ENCODE results near the gene AEBP2.
"Not testable (repeated sequence)": the region's sequence is repeated elsewhere in the genome, so short reads cannot be mapped to it uniquely, and the experiment has no call there.

Gene AEBP2

DNA sequence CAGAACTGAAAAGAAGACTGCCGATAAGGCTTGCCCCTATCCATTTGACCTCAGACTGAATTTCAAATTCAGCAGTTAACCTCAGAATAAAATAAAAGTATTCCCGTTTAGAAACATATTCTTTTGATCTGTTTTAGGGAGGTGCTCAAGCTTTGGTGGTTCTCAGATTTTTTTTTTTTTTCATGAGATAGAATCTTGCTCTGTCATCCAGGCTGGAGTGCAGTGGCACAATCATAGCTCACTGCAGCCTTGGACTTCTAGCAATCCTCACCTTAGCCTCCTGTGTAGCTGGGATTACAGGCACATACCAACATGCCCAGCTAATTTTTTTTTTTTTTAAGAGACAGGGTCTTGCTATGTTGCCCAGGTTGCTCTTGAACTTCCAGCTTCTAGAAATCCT is 15.5 kb downstream of the AEBP2 start:
- no peak for DNase-seq (ENCODE audit: low read depth)

DNA sequence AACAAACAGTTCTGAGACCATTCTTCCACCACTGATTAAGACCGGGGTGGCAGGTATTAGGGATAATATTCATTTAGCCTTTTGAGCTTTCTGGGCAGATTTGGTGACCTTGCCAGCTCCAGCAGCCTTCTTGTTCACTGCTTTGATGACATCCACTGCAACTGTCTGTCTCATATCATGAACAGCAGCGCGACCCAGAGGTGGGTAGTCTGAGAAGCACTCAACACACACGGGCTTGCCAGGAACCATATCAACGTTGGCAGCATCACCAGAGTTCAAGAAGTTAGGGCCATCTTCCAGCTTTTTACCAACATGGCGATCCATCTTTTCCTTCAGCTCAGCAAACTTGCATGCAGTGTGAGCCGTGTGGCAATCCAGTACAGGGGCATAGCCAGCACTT is 16.9 kb downstream of the AEBP2 start:
- DNase-seq (ENCODE audit: low read depth), result no peak

DNA sequence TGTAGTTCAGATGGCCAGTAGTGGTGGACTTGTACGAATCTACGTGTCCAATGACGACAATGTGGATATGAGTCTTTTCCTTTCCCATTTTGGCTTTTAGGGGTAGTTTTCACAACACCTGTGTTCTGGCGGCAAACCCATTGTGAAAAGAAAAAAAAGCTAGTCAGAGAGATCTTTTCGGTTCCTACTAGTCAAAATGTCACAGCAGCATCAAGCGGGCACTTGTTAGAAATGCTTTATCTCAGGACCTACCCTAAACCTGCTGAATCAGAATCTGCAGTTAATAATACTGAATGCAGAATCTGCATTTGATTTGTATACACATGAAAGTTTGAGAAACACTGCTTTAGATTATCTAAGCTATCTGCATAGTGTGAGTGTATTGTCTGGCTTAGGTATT is 18.3 kb downstream of the AEBP2 start:
- no peak for DNase-seq (ENCODE audit: low read depth)

DNA sequence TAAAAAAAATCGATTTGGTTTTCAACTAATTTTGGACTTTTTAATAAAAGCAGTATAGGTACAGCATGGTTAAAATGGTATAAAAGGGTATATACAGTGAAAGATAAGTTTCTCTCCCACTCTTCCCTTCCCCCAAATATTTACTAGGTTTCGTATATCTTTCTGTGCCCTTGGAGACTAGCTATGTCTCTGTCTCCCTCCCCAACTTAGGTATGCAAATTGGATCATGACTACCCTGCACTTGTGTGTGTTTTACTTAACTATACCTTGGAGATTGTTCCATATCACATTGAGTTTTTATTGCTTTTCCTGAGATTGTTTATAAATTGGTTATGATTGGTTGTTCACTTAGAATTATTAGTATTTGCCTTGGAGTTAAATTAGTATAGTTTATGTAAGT is 19.4 kb downstream of the AEBP2 start:
- DNase-seq (ENCODE audit: low read depth), result no peak

DNA sequence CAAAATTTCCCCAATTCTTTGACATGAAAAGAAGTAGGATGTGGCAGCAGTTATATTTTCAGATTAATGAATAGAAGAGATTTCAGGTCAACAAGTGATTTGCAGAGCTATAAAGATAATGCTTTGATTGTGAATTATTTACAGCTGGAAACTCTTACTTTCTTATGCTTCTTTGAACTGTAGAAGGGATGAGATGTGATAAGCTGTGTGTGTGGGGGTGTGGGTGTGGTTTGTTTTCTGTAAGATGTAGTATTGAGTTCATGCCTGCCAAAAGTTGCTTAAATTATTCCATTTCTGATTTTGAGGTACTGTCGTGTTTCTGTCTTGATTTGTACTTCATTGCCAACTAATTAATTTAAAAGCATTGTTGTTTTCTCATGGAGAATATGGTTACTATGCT is 22.7 kb downstream of the AEBP2 start:
- no peak for DNase-seq (ENCODE audit: low read depth)

DNA sequence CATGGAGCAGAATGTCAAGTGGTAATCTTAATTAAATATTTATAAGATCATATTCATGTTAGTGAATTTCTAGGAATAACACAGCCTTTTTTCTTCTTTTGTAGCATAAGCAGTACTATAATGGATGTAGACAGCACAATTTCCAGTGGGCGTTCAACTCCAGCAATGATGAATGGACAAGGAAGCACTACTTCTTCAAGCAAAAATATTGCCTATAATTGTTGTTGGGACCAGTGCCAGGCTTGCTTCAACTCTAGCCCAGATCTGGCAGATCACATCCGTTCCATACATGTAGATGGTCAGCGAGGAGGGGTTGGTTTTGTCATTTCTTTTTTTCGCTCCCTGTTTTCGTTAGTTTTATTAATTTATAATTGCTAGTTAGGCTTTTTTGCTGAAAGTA is 23.1 kb downstream of the AEBP2 start:
- no peak for DNase-seq (ENCODE audit: low read depth)

DNA sequence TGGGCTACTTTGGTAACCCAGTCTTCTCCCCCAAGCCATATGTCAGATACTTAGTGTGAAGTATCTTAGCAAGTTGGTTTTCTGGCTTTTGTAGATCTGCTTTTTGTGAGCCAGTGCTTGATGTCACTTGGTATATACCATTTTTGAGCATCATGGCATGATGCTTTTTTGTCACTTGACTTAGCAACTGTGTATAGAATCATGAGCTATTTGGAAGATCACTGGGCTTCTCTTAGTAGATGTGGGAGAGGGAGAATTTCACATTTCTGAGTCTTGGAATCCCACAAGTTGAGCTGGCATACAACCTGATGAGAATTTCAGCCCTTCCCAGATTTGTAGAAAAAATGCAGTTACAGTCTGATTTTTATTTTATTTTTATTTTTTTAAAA is 24.9 kb downstream of the AEBP2 start:
- DNase-seq (ENCODE audit: low read depth), result no peak

DNA sequence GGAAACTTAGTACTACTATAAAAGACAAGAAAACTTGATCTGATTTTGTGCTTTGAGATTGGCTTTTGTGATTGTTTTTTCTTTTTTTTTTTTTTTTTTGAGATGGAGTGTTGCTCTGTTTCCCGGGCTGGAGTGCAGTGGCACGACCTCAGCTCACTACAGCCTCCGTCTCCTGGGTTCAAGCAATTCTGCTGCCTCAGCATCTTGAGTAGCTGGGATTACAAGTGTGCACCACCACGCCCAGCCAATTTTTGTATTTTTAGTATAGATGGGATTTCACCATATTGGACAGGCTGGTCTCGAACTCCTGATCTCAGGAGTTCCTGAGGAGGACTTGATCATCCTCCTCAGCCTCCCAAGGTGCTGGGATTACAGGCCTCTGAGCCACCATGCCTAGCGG is 26.4 kb downstream of the AEBP2 start:
- no peak for DNase-seq (ENCODE audit: low read depth)

DNA sequence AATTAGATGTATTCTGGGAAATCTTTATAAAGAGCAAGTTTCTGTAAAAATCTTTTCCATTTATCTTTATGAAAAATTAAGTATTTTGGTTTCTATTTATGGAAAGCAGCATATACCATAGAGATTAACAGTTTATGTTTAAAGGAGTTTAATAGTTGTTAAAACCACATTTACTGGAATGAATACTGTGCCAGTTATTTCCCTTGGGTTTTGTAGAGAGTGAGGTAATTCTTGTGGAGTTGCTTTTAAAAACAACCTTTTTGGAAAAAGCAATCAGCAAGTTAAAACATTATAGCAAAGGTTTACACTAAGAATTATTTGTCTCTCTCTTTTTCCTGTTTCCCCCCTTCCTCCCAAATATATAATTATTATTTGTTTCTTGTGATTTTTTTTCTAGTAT is 34.9 kb downstream of the AEBP2 start:
- no peak for DNase-seq (ENCODE audit: low read depth)

DNA sequence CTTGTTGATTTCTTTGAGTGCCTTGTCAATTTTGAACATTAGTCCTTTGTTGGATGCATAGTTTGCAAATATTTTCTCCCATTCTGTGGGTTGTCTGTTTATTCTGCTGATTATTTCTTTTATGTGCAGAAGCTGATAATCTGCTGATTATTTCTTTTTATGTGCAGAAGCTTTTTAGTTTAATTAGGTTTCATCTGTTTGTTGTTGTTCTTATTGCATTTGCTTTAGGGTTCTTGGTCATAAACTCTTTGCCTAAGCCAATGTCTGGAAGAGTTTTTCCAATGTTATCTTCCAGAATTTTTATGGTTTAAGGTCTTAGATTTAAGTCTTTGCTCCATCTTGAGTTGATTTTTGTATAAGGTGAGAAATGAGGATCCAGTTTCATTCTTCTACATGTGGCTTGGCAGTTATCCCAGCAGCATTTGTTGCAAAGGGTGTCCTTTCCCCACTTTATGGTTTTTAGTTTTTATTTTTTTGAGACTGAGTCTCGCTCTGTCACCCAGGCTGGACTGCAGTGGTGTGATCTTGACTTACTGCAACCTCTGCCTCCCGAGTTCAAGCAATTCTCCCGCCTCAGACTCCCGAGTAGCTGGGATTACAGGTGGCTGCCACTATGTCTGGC is 36.7 kb downstream of the AEBP2 start:
- DNase-seq (ENCODE audit: low read depth), result not testable (repeated sequence)

DNA sequence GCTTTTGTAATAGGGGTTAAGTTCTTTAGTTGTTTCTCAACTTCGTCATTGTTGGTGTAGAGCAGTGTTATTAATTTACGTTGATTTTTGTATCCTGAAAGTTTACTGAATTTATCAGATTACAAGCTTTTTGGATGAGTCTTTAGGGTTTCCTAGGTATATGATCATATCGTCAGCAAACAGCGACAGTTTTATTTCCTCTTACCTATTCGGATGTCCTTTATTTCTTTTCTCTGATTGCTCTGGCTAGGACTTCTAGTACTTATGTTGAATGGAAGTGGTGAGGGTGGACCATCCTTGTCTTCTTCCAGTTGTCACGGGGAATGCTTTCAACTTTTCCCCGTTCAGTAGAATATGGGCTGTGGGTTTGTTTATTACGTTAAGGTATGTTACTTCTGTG is 37.8 kb downstream of the AEBP2 start:
- no peak for DNase-seq (ENCODE audit: low read depth)

DNA sequence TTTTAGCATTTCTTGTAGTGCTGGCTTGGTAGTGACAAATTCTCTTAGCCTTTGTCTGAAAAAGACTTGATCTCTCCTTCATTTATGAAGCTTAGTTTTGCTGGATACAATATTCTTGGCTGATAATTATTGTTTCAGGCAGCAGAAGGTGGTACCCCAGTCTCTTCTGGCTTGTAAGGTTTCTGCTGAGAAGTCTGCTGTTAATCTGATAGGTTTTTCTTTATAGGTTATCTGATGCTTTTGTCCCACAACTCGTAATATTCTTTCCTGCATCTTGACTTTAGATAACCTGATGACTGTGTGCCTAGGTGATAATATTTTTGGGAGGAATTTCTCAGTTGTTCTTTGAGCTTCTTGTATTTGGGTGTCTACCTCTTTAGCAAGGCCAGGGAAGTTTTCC is 41.2 kb downstream of the AEBP2 start:
- no peak for DNase-seq (ENCODE audit: low read depth)

DNA sequence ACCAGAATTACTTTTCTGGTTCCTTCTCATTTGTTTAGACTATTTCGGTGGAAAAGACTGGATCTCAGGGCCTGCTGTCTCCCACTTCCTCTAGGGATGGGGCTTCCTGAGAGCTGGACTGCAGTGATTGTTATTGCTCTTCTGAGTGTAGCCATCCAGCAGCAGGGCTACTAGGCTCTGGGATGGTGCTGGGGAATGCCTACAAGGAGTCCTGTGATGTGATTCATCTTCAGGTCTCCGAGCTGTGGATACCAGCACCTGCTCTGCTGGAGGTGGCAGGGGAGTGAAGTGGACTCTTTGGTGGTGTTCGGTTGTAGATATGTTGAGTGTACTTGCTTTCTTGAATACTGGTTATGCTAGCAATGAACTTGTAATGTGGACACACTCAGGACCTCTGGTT is 42.7 kb downstream of the AEBP2 start:
- no peak for DNase-seq (ENCODE audit: low read depth)

DNA sequence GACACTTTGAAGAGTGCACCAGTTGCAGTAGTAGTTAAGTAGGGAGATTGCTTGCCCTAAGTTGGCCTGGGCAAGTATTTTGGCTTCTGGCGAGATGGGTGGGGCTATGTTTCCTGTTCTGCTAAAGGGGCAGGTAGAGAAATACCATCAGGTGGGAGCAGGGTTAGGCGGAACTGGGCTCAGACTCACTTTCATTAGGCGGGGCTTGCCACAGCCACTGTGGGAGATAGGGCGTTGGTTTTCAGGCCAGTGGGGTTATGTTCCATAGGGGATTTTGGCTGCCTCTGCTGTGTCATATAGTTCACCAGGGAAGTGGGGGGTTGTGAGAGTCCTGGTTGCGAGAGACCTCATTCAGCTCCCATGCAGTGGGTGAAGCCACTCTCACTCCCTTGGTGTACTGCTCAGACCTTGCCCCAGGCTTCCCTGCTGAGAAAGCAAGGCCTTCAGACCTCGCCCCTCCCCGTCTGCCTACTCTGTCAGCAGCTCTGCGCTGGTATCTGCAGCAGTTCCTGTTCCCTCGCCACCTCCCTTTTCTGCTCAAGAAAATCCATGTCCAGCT is 43.3 kb downstream of the AEBP2 start:
- DNase-seq (ENCODE audit: low read depth), result peak; percentile 13

DNA sequence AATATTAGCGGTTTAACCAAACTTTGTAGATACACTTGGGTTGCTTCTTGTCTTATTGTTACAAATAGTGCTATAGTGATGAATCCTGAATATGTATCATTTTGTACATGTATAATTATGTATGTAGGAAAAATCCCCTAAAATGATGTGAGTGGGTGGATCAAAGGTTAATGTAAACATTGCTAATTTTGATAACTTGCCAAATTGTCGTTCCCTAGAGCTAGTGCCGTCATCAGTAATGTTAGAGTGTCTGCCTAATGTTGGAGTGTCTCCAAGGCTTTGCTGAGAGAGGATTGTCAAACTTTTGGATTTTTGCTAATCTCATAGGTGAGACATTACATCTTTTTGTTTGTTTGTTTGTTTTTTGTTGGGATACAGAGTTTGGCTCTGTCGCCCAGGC is 44.4 kb downstream of the AEBP2 start:
- DNase-seq (ENCODE audit: low read depth), result no peak

DNA sequence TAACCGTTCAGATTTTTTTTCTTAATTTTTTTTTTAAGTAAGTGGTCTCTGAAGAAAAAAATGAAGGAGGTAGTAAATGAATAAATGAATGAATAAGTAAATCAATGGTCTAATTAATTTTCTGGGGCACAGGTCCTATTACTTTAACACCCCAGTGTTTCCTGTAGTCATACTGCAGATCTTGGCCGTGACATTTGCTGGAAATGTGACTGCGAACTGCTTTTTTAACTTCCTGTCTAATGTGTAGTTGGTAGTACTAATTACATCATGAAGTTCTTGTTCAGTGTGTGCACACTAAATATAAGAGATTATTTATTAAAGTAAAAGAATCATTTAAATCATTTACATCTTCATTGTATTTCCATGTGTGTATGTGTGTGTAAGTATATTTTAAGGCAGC is 45.4 kb downstream of the AEBP2 start:
- DNase-seq (ENCODE audit: low read depth), result no peak

DNA sequence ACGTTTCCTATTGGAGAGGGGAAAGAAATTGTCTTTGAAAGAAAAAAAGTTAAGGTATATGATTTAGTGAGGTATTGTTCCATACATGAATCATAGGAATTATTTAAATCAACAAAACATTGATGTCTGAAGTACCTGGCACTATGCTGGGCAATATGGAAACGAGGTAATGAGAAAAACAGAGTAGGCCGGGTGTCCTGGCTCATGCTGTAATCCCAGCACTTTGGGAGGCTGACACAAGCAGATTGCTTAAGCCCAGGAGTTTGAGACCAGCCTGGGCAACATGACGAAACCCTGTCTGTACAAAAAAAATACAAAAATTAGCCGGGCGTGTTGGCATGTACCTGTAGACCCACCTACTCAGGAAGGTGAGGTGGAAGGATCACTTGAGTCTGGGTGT is 45.9 kb downstream of the AEBP2 start:
- no peak for DNase-seq (ENCODE audit: low read depth)

DNA sequence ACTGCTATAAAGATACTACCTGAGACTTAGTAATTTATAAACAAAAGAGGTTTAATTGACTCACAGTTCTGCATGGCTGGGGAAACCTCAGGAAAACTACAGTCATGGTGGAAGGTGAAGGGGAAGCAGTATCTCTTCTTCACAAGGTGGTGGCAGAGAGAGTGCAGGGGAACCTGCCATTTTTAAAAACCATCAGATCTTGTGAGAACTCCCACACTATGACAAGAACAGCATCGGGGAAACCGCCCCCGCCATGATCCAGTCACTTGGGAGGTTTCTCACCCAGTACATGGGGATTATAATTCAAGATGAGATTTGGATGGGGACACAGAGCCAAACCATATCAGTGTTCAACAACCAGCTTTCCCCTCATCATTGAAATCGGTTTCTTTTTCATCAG is 49.9 kb downstream of the AEBP2 start:
- DNase-seq (ENCODE audit: low read depth), result no peak

DNA sequence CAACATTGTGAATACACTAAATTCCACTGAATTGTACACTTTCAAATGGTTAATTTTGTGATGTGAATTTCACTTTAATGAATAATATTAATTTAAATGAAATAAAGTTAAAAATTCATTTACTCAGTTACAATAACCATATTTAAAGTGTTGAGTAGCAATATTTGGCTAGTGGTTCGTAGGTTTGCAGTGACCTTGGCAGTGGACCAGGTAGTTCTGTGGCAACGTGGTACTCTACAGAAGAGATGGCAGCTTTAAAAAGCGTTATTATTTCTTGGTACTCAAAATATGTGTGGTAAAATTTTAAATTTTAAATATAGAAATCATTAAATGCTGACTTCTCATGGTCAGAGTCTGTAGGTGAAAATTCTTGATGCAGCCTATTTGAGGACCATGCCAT is 51.6 kb downstream of the AEBP2 start:
- no peak for DNase-seq (ENCODE audit: low read depth)

DNA sequence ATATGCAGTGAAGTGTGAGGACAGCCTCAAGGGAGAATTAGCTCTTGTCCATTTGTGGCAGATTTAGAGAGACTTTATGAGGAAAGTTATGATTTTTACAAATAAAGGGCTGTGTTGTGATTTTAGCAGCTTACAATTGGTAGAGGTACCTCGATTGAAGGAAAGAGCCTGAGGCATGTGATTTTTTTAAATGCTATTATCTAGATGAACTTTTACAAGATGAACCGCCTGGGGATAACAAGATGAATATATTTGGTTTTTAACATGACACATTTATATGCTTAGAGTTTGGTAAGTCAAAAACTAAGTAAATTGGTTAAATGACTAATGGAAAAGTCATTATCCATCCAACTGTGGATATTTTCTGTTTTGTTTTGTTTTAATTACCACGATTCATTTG is 52.6 kb downstream of the AEBP2 start:
- no peak for DNase-seq (ENCODE audit: low read depth)

DNA sequence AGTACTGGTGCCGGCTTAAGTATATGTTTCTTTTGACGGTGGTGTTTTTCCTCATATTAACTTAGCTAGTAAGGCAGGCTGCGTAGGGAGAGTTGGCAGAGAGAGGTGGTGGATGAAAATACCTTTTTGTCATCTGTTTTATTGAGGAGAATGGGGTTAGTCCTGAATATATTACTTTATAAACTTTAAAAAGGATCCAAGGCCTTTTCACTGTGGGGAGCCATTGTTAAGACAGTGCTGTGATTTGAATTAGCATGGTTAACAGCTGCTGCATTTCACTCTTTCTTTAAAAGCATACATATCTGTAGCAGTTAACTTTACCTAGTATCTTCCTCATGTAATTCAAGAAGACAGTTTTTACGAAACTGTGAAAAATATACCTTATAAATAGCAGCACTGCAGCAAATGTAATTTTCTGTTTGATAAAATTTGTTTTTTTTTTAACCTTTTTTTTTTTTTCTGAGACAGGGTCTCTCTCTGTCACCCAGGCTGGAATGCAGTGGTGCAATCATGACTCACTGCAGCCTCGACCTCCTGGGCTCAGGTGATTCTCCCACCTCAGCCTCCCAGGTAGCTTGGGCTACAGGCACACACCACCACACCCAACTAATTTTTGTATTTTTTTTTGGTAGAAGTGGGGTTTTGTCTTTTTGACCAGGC is 57.1 kb downstream of the AEBP2 start:
- no peak for DNase-seq (ENCODE audit: low read depth)

DNA sequence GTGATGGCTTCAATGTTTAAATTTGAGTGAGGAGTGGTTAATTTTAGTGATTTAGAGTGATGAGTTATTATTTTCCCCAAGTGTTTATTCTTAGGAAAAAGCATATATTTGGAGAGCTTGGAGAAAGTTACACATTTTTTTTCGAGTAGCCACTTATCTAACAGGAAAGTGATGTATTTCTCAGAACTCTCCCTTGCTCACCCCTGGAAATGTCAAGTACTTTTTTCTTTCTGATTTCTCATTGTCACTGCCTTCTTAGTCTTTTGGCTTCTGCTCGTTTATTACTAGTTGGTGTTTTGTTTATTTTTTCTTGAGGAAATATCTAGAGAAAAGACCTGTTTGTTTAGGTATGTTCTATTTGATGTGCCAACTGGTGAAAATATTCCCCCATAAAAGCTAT is 58.8 kb downstream of the AEBP2 start:
- no peak for DNase-seq (ENCODE audit: low read depth)

DNA sequence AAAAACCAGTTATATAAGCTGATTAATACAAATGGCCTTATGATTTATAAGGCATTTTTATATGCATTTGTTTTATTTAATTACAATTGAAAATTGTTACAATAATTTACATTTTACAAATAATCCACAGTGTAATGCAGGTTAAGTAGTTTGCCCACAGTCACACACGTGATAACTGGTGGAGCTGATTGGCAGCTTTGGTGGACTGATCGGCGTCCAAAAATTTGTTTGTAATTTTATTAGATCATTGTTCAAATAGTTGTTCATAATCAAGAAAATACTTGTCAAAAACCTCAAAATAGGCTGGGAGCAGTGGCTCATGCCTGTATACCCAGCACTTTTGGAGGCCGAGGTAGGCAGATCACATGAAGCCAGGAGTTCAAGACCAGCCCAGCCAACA is 59.7 kb downstream of the AEBP2 start:
- no peak for DNase-seq (ENCODE audit: low read depth)

DNA sequence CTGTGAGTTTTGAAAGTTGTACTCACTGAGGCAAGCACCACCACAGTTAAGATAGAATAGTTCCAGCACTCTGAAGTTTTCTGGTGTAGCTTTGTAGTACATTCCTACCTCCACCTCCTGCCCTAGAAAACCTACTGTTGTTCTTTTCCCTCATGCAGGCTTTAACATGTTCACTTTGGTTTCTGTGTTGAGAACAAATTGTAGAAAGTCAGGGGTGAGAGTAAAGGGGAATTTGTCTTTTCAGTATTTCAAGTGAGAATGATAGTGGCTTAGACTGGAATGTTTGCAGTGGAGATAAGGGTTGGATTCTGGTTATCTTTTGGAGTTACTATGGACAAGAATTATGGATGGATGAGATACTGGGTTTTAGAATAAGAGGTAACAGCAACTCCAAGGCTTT is 67.2 kb downstream of the AEBP2 start:
- DNase-seq (ENCODE audit: low read depth), result no peak
